ENCODE data around the gene ATRNL1. TPM values are rescaled to one million over a fixed set of nuclear protein-coding genes. Genes with fewer than 3 reads are reported as not detected.

Gene ATRNL1
- total RNA-seq, 1 donor from 2014 or later = 0.77 TPM

GRCh38 chr10:115942101-115942500 is 848.9 kb downstream of the ATRNL1 start:
- peak in 1 of 2 donors; percentile 49 for DNase-seq (ENCODE audit: low read depth in 2 of 2)

GRCh38 chr10:115944538-115944937 is 851.4 kb downstream of the ATRNL1 start:
- no peak for DNase-seq (ENCODE audit: low read depth in 2 of 2)

- DNase-seq (ENCODE audit: low read depth in 2 of 2) = no peak
Measured at GRCh38 chr10:115945701-115946445, 852.7 kb downstream of the ATRNL1 start.

- peak in 1 of 2 donors; percentile 31 for DNase-seq (ENCODE audit: low read depth in 2 of 2)
Measured at GRCh38 chr10:115947104-115947503, 853.9 kb downstream of the ATRNL1 start.

- DNase-seq (ENCODE audit: low read depth in 2 of 2) = peak in 1 of 2 donors; percentile 21
Measured at GRCh38 chr10:115948465-115948864, 855.3 kb downstream of the ATRNL1 start.

GRCh38 chr10:115949282-115949844 is 856.2 kb downstream of the ATRNL1 start:
- no peak for DNase-seq (ENCODE audit: low read depth in 2 of 2)

- peak; percentile 61 to 72 for DNase-seq (ENCODE audit: low read depth in 2 of 2)
Measured at GRCh38 chr10:115950320-115950719, 857.2 kb downstream of the ATRNL1 start.

GRCh38 chr10:115951242-115951641 is 858.1 kb downstream of the ATRNL1 start:
- DNase-seq (ENCODE audit: low read depth in 2 of 2) = peak in 1 of 2 donors; percentile 57

- DNase-seq (ENCODE audit: low read depth in 2 of 2) = peak in 1 of 2 donors; percentile 27
Measured at GRCh38 chr10:115953281-115953680, 860.1 kb downstream of the ATRNL1 start.

GRCh38 chr10:115953968-115954367 is 860.8 kb downstream of the ATRNL1 start:
- DNase-seq (ENCODE audit: low read depth in 2 of 2) = no peak

GRCh38 chr10:115956225-115957011 is 863.3 kb downstream of the ATRNL1 start:
- peak in 1 of 2 donors; percentile 49 for DNase-seq (ENCODE audit: low read depth in 2 of 2)

GRCh38 chr10:115957012-115957399 is 863.8 kb downstream of the ATRNL1 start:
- DNase-seq (ENCODE audit: low read depth in 2 of 2) = no peak

- DNase-seq (ENCODE audit: low read depth in 2 of 2) = no peak
Measured at GRCh38 chr10:115957786-115958442, 864.7 kb downstream of the ATRNL1 start.

- DNase-seq (ENCODE audit: low read depth in 2 of 2) = peak in 1 of 2 donors; percentile 56
Measured at GRCh38 chr10:115963848-115964247, 870.7 kb downstream of the ATRNL1 start.

- DNase-seq (ENCODE audit: low read depth in 2 of 2) = no peak
Measured at GRCh38 chr10:115964827-115965226, 871.7 kb downstream of the ATRNL1 start.

GRCh38 chr10:115965376-115965775 is 872.2 kb downstream of the ATRNL1 start:
- no peak for DNase-seq (ENCODE audit: low read depth in 2 of 2)

- no peak for DNase-seq (ENCODE audit: low read depth in 2 of 2)
Measured at GRCh38 chr10:115968236-115968635, 875.1 kb downstream of the ATRNL1 start.

- no peak for DNase-seq (ENCODE audit: low read depth in 2 of 2)
Measured at GRCh38 chr10:115969591-115969990, 876.4 kb downstream of the ATRNL1 start.

- no peak for DNase-seq (ENCODE audit: low read depth in 2 of 2)
Measured at GRCh38 chr10:115971921-115972320, 878.8 kb downstream of the ATRNL1 start.

GRCh38 chr10:115972426-115972825 is 879.3 kb downstream of the ATRNL1 start:
- DNase-seq (ENCODE audit: low read depth in 2 of 2) = no peak

- DNase-seq (ENCODE audit: low read depth in 2 of 2) = no peak
Measured at GRCh38 chr10:115974351-115974750, 881.2 kb downstream of the ATRNL1 start.
